GM12878 (cell line): ENCODE data around the gene MSRB1. TPM values are rescaled to one million over a fixed set of nuclear protein-coding genes. Genes with fewer than 3 reads are reported as not detected.

Source experiments
- ATAC-seq: fragments of 200-7000 bp; cut with Tn5 transposase; 3 replicates; pipeline ENCODE4 v1.9.1; 2020; ENCODE audit warnings: mild to moderate bottlenecking, moderate library complexity
- BruUV-seq: library from RNA; stranded (reverse); fragments of 400-500 nt; replicated peaks from 2 replicates; lab custom pipeline; 2021; lab: Mats Ljungman, UMichigan
- CTCF ChIA-PET: fragments of 300-600 bp; sonication (Branson Sonifier 250); formaldehyde crosslinking; extraction: SDS; loops from one replicate; lab custom pipeline; 2021; ENCODE audit warnings: inconsistent platforms; lab: Yijun Ruan, JAX
- POLR2A ChIA-PET: fragments of 350-600 bp; formaldehyde crosslinking; extraction: SDS; loops from one replicate; lab custom pipeline; 2021; ENCODE audit warnings: inconsistent platforms; lab: Charles Lee
- RAD21 ChIA-PET: fragments of 300-600 bp; sonication (Branson Sonifier 250); formaldehyde crosslinking; loops from one replicate; lab custom pipeline; 2023; ENCODE audit warnings: antibody characterized with exemption; ENCODE audit not compliant: unreplicated experiment; lab: Charles Lee
- SMC1A ChIA-PET: fragments of 300-600 bp; sonication (Branson Sonifier 250); formaldehyde crosslinking; loops from one replicate; lab custom pipeline; 2023; ENCODE audit not compliant: unreplicated experiment, uncharacterized antibody; lab: Charles Lee
- DNase-seq: peaks from one replicate; pipeline ENCODE4 v3.0.0-alpha.2; 2011; ENCODE audit warnings: low read depth, low spot score
- FAIRE-seq: peaks from 3 replicates; lab custom pipeline; 2011; peaks lifted over from hg19 to GRCh38; lab: Jason Lieb, UNC
- H2AFZ ChIP-seq: 2 replicates; pipeline ENCODE4 v1.6.0; 2011; ENCODE audit warnings: low read depth, low read length, control low read depth; ENCODE audit not compliant: control insufficient read depth
- H3K27ac ChIP-seq: 2 replicates; pipeline ENCODE4 v1.5.1; 2011; ENCODE audit warnings: control low read depth; ENCODE audit not compliant: control insufficient read depth, insufficient read depth
- H3K27me3 ChIP-seq, 2 experiments: replicated peaks in 1 of 2; 2 replicates each; pipeline versions ENCODE4 v1.6.0 to v1.6.1; 2011; ENCODE audit warnings: low read length in 1 of 2; ENCODE audit not compliant: control insufficient read depth in 2 of 2, insufficient read depth in 2 of 2
- H3K36me3 ChIP-seq, 2 experiments: 2 replicates each; pipeline ENCODE4 v1.5.1; 2011; ENCODE audit warnings: low read length in 1 of 2; ENCODE audit not compliant: control insufficient read depth in 2 of 2, insufficient read depth in 2 of 2
- H3K4me1 ChIP-seq: 2 replicates; pipeline ENCODE4 v1.6.1; 2011; ENCODE audit warnings: mild to moderate bottlenecking, low read length, moderate library complexity, mixed read lengths; ENCODE audit not compliant: control insufficient read depth, insufficient read depth
- H3K4me2 ChIP-seq: 2 replicates; pipeline ENCODE4 v1.6.0; 2011; ENCODE audit warnings: control low read depth; ENCODE audit not compliant: control insufficient read depth, insufficient read depth
- H3K4me3 ChIP-seq: fragments of 200-600 bp; sonication (generic); 2 replicates; pipeline ENCODE4 v1.5.1; 2016
- H3K79me2 ChIP-seq: 2 replicates; pipeline ENCODE4 v1.6.0; 2011; ENCODE audit warnings: low read length; ENCODE audit not compliant: control insufficient read depth, insufficient read depth
- H3K9ac ChIP-seq: 2 replicates; pipeline ENCODE4 v1.8.0; 2011; ENCODE audit warnings: low read length, control low read depth, mixed read lengths; ENCODE audit not compliant: control insufficient read depth, insufficient read depth
- H3K9me3 ChIP-seq: replicated peaks from 3 replicates; pipeline ENCODE4 v1.5.1; 2011; ENCODE audit warnings: mild to moderate bottlenecking, low read length; ENCODE audit not compliant: control insufficient read depth, insufficient read depth
- H4K20me1 ChIP-seq: 2 replicates; pipeline ENCODE4 v1.6.0; 2011; ENCODE audit not compliant: control insufficient read depth, insufficient read depth
- BMI1 ChIP-seq: fragments of 450-650 bp; IDR thresholded peaks from 2 replicates; pipeline ENCODE4 v1.6.1; 2016; ENCODE audit warnings: mild to moderate bottlenecking, moderate library complexity, borderline replicate concordance
- CBFB ChIP-seq: IDR thresholded peaks from 2 replicates; pipeline ENCODE4 v1.6.1; 2016; ENCODE audit warnings: antibody characterized with exemption, low read depth
- NKRF ChIP-seq: fragments of 450-650 bp; conservative IDR thresholded peaks from 2 replicates; pipeline ENCODE4 v1.6.1; 2017; ENCODE audit warnings: mild to moderate bottlenecking, moderate library complexity
- SIX5 ChIP-seq: IDR thresholded peaks from 2 replicates; pipeline ENCODE4 v1.6.1; 2011; ENCODE audit warnings: mild to moderate bottlenecking, low read depth, low read length, moderate library complexity; ENCODE audit not compliant: severe bottlenecking
- SMARCA5 ChIP-seq: fragments of 450-650 bp; IDR thresholded peaks from 2 replicates; pipeline ENCODE4 v1.6.1; 2017; ENCODE audit warnings: mild to moderate bottlenecking
- STAT3 ChIP-seq: IDR thresholded peaks from 2 replicates; pipeline ENCODE4 v1.6.1; 2011; ENCODE audit warnings: low read depth, low read length, improper control_type of control experiment
- TARDBP ChIP-seq: IDR thresholded peaks from 2 replicates; pipeline ENCODE4 v1.6.1; 2016; ENCODE audit warnings: borderline replicate concordance
- ZNF622 ChIP-seq: fragments of 450-650 bp; IDR thresholded peaks from 2 replicates; pipeline ENCODE4 v1.6.1; 2017; ENCODE audit warnings: mild to moderate bottlenecking, inconsistent platforms
- ZSCAN29 ChIP-seq: fragments of 450-650 bp; IDR thresholded peaks from 2 replicates; pipeline ENCODE4 v1.6.1; 2017; ENCODE audit warnings: mild to moderate bottlenecking, moderate library complexity
- WGBS: methylation state at CpG from one replicate; pipeline ENCODE4 v1.1.6; 2016; ENCODE audit warnings: low lambda C conversion rate; ENCODE audit not compliant: insufficient replicate concordance, insufficient coverage; ENCODE audit errors: missing lambda C conversion rate; 5-methylcytosine and 5-hydroxymethylcytosine counted together
- in situ Hi-C: fragments of 300-500 bp; cut with MboI; formaldehyde crosslinking; loops from 9 replicates; pipeline ENCODE4 v1.14.3; 2018; ENCODE audit warnings: mixed read lengths
- intact Hi-C: fragments of 100-400 bp; cut with micrococcal nuclease; formaldehyde crosslinking; loops from one replicate; pipeline ENCODE4 v1.14.2; 2022; ENCODE audit not compliant: unreplicated experiment
- polyA plus RNA-seq, 11 experiments: library from polyadenylated mRNA; depleted of rRNA in 4 of 11; unstranded in 6 of 11; stranded (reverse) in 5 of 11; fragments of >200 nt; fragmentation: Nextera tagmentation in 4 of 11; fragmentation: Illumina TruSeq in 1 of 11; extraction: Ambion mirVana in 4 of 11; extraction: Trizol in 1 of 11; gene quantifications; 1 replicate in 1 of 11; 2 replicates in 10 of 11; pipeline versions ENCODE4 v1.2.1 to v1.2.3, GENCODE V29; 2011 to 2016; ENCODE audit warnings: inconsistent platforms in 2 of 11, missing spikeins in 2 of 11, low read depth in 1 of 11
- total RNA-seq, 4 experiments: library from RNA; depleted of rRNA in 3 of 4; stranded (reverse); fragments of >200 nt in 3 of 4; fragmentation: Illumina TruSeq in 1 of 4; extraction: Trizol in 1 of 4; gene quantifications; 2 replicates each; pipeline versions ENCODE4 v1.2.1 to v1.2.3, GENCODE V29; 2013 to 2021

MSRB1 gene
- total and polyA plus RNA-seq, 10 of the 15 experiments (the other 5 are each of a cell fraction or from before 2014, with no cell fraction given), result 5.1 to 48.6 (median 25.7) TPM

- Histone ChIP-seq H2AFZ (no peak overlapping the region), H3K9me3 (no peaks in the 10 kb centered on the region), H3K4me3 (no peak overlapping the region), H3K79me2 (no peaks in the 10 kb centered on the region), H3K4me1 (no peaks in the 10 kb centered on the region), H3K4me2 (no peak overlapping the region), H3K9ac (no peak overlapping the region), H3K27me3 (no peaks in the 10 kb centered on the region), H3K36me3 (no peaks in the 10 kb centered on the region), H3K27ac (no peak overlapping the region), H4K20me1 (no peaks in the 10 kb centered on the region)
- ChIA-PET CTCF (no interaction called here), SMC1A (no interaction called here), RAD21 (no interaction called here), POLR2A (no interaction called here)
- TF ChIP-seq CBFB, result no peak
- no peak for TF ChIP-seq SIX5
- TF ChIP-seq ZNF622, result no peak
- TF ChIP-seq NKRF, result no peak
- no peak for TF ChIP-seq SMARCA5
- TF ChIP-seq TARDBP, result no peak
- TF ChIP-seq ZSCAN29, result no peak
- TF ChIP-seq STAT3, result no peak
- no peak for TF ChIP-seq BMI1
- no peak for FAIRE-seq
- no peak for DNase-seq
- no peak for ATAC-seq
- WGBS, result 40% methylated on average over 9 of the region's 9 CpGs
- no TSS peak for BruUV-seq
- in situ Hi-C loops (no loop called here), intact Hi-C loops (no loop called here)
These were observed 42.6 kb downstream of the MSRB1 start for GRCh38 chr16:1900452-1900774.
